NCI-H82 treated with DMSO at 0.1 percent for 48 hours (cell line): ENCODE data around the gene ARHGEF16.

Source experiments
- DNase-seq: peaks from one replicate; lab custom pipeline; 2025; ENCODE audit not compliant: unreplicated experiment; lab: John Stamatoyannopoulos, UW

The ARHGEF16 gene

DNA sequence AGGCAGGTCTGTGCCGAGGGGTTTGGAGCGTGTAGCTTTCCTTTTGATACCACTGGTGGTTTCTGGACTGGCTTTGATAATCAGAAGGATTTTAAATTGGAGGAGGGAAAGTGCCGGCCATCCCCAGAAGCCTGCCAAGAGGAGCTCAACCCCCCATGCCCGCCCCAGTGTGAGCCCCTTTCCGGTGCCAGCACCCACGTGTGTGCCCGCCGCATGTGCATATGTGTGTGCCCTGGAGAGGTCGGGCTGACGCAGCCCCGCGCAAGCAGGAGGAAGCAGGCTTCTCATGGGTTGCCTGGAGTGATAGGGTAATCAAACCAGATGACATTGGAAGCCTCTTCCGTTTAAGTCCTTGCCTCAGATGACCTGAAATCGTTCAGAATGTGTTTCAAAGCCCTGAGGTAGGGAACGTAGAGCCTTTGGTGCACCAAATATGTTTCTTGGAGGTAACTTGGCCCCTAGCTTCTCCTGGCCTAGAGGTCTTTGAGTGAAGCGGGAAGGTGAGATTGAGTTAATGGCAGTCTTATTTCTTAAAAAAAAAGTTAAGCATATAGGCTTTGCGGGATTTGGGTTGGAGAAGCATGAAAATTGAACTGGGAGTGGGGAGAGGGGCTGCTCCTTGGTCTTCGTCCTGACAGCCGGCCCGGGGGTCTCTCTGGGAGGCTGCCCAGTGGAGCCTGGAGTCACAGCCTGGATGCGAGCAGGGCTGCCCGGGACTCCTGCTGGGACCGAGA, 34.1 kb upstream of the ARHGEF16 start:
- no peak for DNase-seq

DNA sequence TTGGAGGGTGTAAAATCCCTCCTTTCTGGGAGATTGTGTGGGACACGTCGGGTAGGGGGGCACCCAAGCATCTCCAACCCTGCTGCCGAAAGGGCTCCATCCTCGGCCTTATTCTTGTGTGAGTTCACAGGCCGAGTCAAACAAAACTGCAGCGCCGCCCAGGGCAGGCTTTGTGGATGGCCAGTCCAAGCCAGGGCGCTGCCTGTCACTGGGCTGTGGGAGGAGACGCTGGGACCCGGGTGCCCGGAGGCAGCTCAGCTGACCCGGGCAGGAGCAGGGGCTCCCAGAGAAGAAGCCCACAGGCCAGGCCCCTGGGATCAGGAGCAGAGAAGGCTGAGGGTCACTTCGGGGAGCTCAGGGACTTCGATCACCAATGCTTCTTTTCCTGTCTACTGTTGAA, 31.8 kb upstream of the ARHGEF16 start:
- no peak for DNase-seq

- no peak for DNase-seq
Observed at GRCh38 chr1:3423245-3423829, 31.1 kb upstream of the ARHGEF16 start.

DNA sequence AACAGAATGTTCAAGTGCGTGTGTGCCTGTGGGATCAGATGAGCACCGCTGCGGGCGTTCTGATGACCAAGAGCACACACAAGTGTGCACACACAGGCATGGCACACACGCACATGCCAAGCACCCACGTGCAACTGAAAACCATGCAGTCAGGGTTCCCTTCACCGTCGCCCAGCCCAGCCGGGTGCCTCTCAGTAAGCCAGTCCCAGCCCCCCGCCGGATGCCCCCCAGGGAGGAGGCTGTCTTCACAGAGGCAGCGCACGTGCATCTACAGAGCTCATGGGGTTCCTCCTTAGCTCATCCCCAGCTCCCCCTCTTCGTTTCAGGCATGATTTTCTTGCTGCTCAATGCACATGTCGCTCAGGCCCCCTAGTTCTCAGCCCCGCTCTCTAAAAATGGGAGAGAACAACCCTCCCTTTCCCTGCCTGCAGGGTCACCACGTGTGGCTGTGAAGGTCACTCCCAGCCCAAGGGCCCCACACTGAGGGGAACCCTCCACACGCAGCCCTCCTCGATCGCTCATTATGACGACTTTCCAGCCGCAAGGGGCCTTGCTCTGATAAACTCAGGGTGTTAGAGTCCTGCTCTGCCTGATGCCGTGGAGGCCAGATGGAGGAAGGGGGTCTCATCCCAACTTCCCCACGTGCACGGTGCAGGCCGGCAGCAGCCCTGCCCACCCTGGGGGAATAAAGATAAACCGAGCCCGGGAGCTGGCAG, 30.4 kb upstream of the ARHGEF16 start:
- no peak for DNase-seq

GRCh38 chr1:3425486-3426215, 28.8 kb upstream of the ARHGEF16 start:
- no peak for DNase-seq

GRCh38 chr1:3426956-3427535, 27.4 kb upstream of the ARHGEF16 start:
- no peak for DNase-seq

DNA sequence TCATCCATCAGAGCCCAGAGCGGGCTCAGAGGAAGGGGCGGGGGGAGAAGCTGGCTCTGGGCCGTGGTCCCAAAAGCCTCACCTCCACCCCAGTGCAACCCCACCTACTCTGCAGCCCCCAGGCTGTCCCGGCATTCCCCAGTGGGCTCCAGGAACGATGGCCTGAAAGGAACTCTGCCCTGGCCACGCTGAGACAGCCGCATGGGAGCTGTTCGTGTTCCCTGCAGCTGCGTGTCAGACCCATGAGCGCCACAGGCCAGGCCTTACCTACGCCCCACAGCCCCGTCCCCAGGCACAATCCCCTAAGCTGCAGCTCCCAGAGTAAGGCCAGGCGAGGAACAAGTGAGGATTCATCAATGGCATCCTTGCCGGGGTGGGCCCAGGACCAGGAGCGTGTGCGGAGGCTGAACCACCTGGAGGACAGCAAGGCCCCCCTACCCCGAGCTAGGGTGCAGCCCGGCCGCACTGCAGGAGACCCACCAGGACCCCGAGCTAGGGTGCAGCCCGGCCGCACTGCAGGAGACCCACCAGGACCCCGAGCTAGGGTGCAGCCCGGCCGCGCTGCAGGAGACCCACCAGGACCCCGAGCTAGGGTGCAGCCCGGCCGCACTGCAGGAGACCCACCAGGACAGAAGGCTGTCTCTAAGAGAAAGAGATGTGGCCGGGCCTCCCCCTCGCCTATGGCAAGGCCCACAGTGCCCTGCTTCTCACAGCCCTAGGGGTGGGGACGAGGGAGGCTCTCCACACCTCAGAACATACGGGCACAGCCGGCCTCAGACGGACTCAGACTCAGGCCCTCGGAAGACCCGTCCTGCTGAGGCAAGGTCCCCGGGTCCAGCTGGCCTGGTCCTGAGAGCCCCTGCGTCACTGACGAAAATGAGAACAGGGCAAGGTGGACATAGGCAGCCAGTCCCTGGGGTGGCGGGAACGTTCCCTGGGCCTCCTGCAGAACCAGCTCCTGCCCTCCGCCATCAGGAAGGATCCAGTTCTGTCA, 26.5 kb upstream of the ARHGEF16 start:
- no peak for DNase-seq

DNA sequence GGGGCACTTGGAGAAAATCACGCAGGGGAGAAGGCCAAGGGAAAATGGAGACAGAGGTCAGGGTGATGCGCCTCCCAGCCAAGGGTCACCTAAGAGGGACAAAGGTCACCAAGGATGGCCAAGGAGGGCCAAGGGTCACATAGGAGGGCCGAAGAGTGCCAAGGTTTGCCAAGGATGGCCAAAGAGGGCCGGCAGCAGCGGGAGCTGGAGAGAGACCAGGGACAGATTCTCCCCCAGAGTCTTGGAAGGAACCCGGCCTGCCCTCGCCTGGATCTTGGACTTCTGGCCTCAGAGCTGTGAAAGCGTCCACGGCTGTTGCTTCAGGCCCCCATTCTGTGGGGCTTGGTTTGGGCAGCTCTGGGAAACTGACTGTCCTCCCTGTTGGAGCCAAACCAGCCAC, 25.6 kb upstream of the ARHGEF16 start:
- DNase-seq: no peak

DNA sequence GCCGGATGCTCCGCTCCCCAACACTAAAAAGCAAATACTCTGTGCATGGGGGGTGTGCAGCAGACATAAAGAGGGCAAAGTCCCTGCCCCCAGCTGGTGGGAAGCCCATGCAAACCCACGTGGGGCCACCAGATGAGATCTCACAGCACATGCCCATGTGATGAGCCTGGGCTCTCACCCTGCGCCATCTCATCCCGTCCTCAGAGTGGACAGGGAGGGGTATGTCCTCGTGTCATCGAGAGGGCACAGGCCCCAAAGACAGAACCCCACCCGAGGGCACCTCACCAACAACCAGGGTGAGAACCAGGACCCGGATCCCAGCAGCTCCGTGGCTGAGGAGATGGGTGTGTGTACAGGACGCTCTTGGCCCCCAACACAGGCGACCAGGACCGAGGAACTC, 25.1 kb upstream of the ARHGEF16 start:
- no peak for DNase-seq

DNA sequence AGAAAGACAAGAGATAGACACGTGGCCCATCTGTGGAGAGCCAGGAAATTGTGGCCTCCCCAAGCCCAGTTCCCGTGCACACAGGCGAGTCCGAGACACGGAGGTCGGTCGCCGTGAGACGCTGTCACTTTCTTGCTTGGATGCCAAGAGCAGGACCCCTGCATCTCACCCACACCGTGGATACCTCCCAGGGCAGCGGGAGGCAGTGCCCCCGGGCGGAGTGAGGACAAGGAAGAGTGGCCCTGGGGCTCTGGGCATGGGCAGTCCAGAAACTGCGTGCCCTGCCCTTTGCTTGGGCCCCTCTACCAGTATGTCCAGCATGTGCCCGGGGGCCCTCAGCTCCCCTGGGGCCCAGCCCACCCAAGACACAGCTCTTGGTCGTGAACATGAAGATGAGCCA, 24.7 kb upstream of the ARHGEF16 start:
- no peak for DNase-seq

DNA sequence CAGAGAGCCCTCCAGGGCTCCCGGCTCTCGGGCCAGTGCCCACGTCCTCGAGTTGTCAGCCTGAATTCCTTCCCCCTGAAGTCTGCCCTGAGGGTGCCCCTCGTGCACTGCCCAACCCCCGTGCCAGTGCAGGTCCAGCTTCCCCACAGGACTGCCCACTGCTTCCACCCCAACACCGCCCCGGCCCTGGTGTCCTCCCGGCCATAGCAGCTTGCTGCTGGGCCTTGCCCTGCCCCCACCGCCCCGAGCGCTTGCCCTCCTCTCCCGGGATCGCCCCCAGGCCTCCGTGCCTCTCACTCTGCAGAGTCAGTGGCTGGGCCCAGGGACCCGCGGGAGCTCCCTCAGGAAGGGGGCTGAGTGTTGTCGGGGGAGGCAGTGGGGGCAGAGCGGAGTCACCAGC, 24.1 kb upstream of the ARHGEF16 start:
- DNase-seq: no peak

DNA sequence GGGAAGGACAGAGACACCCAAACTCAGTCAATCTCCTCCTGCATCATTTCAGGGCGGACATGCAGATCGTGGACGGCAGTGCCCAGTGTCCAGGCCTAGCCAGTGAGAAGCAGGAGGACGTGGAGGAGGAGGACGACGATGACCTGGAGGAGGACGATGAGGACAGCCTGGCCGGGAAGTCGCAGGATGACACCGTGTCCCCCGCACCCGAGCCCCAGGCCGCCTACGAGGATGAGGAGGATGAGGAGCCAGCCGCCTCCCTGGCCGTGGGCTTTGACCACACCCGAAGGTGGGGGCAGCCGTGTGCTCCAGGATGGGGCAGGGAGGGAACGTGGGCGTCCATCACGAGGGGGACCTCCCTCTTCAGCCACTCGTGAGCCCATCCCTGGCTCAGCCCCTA, 23.6 kb upstream of the ARHGEF16 start:
- no peak for DNase-seq

- DNase-seq: no peak
Observed at GRCh38 chr1:3431266-3431665, 23.2 kb upstream of the ARHGEF16 start.

GRCh38 chr1:3431686-3432085, 22.8 kb upstream of the ARHGEF16 start:
- DNase-seq: no peak

- no peak for DNase-seq
Observed at GRCh38 chr1:3432306-3432705, 22.2 kb upstream of the ARHGEF16 start.

- no peak for DNase-seq
Observed at GRCh38 chr1:3433076-3433475, 21.4 kb upstream of the ARHGEF16 start.

DNA sequence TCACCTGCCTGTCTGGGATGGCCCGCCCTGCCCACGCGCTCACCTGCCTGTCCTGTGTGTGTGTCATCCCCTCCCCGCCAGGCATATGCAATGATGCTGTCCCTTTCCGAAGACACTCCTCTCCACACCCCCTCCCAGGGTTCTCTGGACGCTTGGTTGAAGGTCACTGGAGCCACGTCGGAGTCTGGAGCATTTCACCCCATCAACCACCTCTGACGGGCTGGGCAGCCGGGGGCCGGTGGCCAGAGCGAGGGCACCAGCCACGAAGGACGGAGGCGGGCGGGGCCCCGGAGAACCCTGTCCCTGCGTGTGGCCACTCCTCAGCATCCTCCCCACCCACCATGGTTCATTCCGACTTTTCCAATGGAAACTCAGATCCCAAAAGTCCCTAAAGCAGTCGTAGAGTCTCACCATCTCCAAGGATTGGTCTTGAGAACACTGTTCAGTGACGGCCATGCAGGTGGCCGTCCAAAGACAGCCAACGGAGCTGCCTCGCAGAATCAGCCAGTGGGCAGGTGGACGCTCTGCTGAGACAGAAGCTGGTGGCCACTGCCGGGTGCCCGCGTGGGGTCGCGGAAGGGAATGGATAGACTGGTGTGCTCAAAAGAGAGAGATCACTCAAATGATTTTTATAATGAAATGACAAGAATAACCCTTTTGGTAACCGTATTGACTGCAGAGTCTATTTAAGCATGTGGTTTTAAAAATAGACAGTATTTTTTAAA, 20.7 kb upstream of the ARHGEF16 start:
- DNase-seq: no peak

GRCh38 chr1:3434406-3435110, 19.9 kb upstream of the ARHGEF16 start:
- DNase-seq: no peak

DNA sequence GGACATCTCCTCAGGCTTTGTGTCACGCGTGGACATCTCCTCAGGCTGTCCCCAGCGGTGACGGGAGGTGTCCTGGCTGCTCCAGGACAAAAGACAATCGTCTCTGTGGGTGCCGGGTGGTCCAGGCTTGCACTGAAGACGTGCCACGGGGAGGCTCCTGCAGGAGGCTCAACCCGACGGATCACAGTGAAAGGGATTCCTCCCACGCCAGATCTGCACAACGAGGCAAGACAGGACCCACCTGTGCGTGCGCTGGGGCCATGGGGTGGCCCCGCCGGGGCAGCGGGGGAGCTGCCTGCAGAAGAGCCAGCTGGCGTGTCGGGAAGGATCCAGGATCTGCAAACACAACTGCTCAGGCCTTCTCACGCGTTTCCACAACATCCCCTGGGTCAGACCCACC, 18.8 kb upstream of the ARHGEF16 start:
- DNase-seq: no peak
